GM23338 (cell line): Measurements from ENCODE around the gene CSNK1G1. TPM values are rescaled to one million over a fixed set of nuclear protein-coding genes. Genes with fewer than 3 reads are reported as not detected.
"Not testable (repeated sequence)": the region's sequence is repeated elsewhere in the genome, so short reads cannot be mapped to it uniquely, and the experiment has no call there.

ENCODE experiments used
- ATAC-seq: fragments of 200-7000 bp; cut with Tn5 transposase; 3 replicates; pipeline ENCODE4 v1.9.1; 2020
- DNase-seq: peaks from one replicate; pipeline ENCODE4 v3.0.0-alpha.2; 2015; ENCODE audit warnings: low spot score
- H2AFZ ChIP-seq: fragments of 200-600 bp; sonication (generic); 2 replicates; pipeline ENCODE4 v1.8.0; 2016; ENCODE audit warnings: antibody characterized with exemption, mild to moderate bottlenecking, moderate library complexity
- H3F3A ChIP-seq: fragments of 200-600 bp; sonication (generic); replicated peaks from 2 replicates; pipeline ENCODE4 v1.8.0; 2017; ENCODE audit warnings: antibody characterized with exemption, mixed run types, low read depth
- H3K27ac ChIP-seq: fragments of 200-600 bp; sonication (generic); 2 replicates; pipeline ENCODE4 v1.6.1; 2016; ENCODE audit warnings: low read depth
- H3K27me3 ChIP-seq: fragments of 200-600 bp; sonication (generic); 2 replicates; pipeline ENCODE4 v1.8.0; 2016; ENCODE audit warnings: mild to moderate bottlenecking, mixed run types, moderate library complexity; ENCODE audit not compliant: insufficient read depth
- H3K36me3 ChIP-seq: fragments of 200-600 bp; sonication (generic); 2 replicates; pipeline ENCODE4 v1.8.0; 2016; ENCODE audit warnings: mild to moderate bottlenecking; ENCODE audit not compliant: insufficient read depth
- H3K4me1 ChIP-seq: fragments of 200-600 bp; sonication (generic); 2 replicates; pipeline ENCODE4 v1.8.0; 2016; ENCODE audit warnings: mild to moderate bottlenecking, moderate library complexity; ENCODE audit not compliant: insufficient read depth
- H3K4me2 ChIP-seq: fragments of 200-600 bp; sonication (generic); 2 replicates; pipeline ENCODE4 v1.7.1; 2017; ENCODE audit warnings: mixed run types
- H3K4me3 ChIP-seq: fragments of 200-600 bp; sonication (generic); 2 replicates; pipeline ENCODE4 v1.6.1; 2016; ENCODE audit warnings: mixed run types
- H3K79me2 ChIP-seq: fragments of 200-600 bp; sonication (generic); replicated peaks from 2 replicates; pipeline ENCODE4 v1.8.0; 2017; ENCODE audit warnings: mild to moderate bottlenecking; ENCODE audit not compliant: insufficient read depth
- H3K9me2 ChIP-seq: fragments of 200-600 bp; sonication (generic); 2 replicates; pipeline ENCODE4 v1.8.0; 2017; ENCODE audit not compliant: insufficient read depth
- H4K20me1 ChIP-seq: fragments of 200-600 bp; sonication (generic); replicated peaks from 2 replicates; pipeline ENCODE4 v1.8.0; 2017; ENCODE audit warnings: mild to moderate bottlenecking; ENCODE audit not compliant: insufficient read depth
- H3K27ac Mint-ChIP-seq: 2 replicates; pipeline ENCODE4 v1.8.0; 2020; ENCODE audit warnings: inconsistent platforms, mild to moderate bottlenecking, moderate library complexity, mixed read lengths
- H3K27me3 Mint-ChIP-seq: 3 replicates; pipeline ENCODE4 v1.8.0; 2022; ENCODE audit warnings: low read depth, mild to moderate bottlenecking, moderate library complexity, mixed read lengths, inconsistent platforms; ENCODE audit not compliant: insufficient read depth, poor library complexity
- H3K36me3 Mint-ChIP-seq: 3 replicates; pipeline ENCODE4 v1.8.0; 2021; ENCODE audit warnings: low read depth, mild to moderate bottlenecking, inconsistent platforms, moderate library complexity, mixed read lengths
- H3K4me1 Mint-ChIP-seq: 3 replicates; pipeline ENCODE4 v1.8.0; 2020; ENCODE audit warnings: mild to moderate bottlenecking, inconsistent platforms, mixed read lengths
- H3K4me3 Mint-ChIP-seq: 3 replicates; pipeline ENCODE4 v1.8.0; 2021; ENCODE audit warnings: moderate library complexity, mild to moderate bottlenecking, inconsistent platforms, mixed read lengths
- H3K9me3 Mint-ChIP-seq: 3 replicates; pipeline ENCODE4 v1.8.0; 2020; ENCODE audit warnings: moderate library complexity, mild to moderate bottlenecking, inconsistent platforms, mixed read lengths
- EZH2 ChIP-seq: fragments of 200-600 bp; sonication (generic); IDR thresholded peaks from one replicate; pipeline ENCODE4 v1.8.0; 2017; ENCODE audit warnings: antibody characterized with exemption, mild to moderate bottlenecking, low read depth; ENCODE audit not compliant: unreplicated experiment
- JUNB ChIP-seq: IDR thresholded peaks from one replicate; pipeline ENCODE4 v1.6.1; 2016; ENCODE audit warnings: antibody characterized with exemption; ENCODE audit not compliant: unreplicated experiment
- NANOG ChIP-seq: IDR thresholded peaks from 2 replicates; pipeline ENCODE4 v1.6.1; 2016; ENCODE audit warnings: antibody characterized with exemption, borderline replicate concordance
- POLR2AphosphoS5 ChIP-seq: IDR thresholded peaks from 2 replicates; pipeline ENCODE4 v1.6.1; 2016; ENCODE audit warnings: antibody characterized with exemption, low read depth
- STAT1 ChIP-seq: IDR thresholded peaks from one replicate; pipeline ENCODE4 v1.6.1; 2016; ENCODE audit warnings: antibody characterized with exemption; ENCODE audit not compliant: unreplicated experiment
- ZNF331 ChIP-seq: fragments of 250-450 bp; sonication (Bioruptor Pico); IDR thresholded peaks from 2 replicates; pipeline ENCODE4 v1.5.0; 2020; ENCODE audit warnings: low read depth, mild to moderate bottlenecking, moderate library complexity
- polyA plus RNA-seq: library from polyadenylated mRNA; unstranded; fragments of >200 nt; fragmentation: Nextera tagmentation; extraction: Ambion mirVana; gene quantifications from 2 replicates; pipeline ENCODE4 v1.2.1, GENCODE V29; 2016
- total RNA-seq: library from RNA; depleted of rRNA; stranded (reverse); fragments of >200 nt; shearing (Covaris generic); gene quantifications from 2 replicates; pipeline ENCODE4 v1.2.3, GENCODE V29; 2014
- TF ChIP-seq, protein P1 (sequence below), 2 experiments: fragments of 200-600 bp in 1 of 2; sonication (generic) in 1 of 2; conservative IDR thresholded peaks; 2 replicates each; pipeline versions ENCODE4 v1.5.1 to v1.6.1; 2016 to 2017; ENCODE audit warnings: antibody characterized with exemption in 2 of 2, low read depth in 2 of 2, mild to moderate bottlenecking in 2 of 2, moderate library complexity in 1 of 2
- TF ChIP-seq, protein P2 (sequence below): IDR thresholded peaks from 2 replicates; pipeline ENCODE4 v1.6.1; 2016; ENCODE audit warnings: antibody characterized with exemption

The CSNK1G1 gene
- total and polyA plus RNA-seq, 2 experiments from 2014 or later, result 9.3 to 13.4 TPM

DNA sequence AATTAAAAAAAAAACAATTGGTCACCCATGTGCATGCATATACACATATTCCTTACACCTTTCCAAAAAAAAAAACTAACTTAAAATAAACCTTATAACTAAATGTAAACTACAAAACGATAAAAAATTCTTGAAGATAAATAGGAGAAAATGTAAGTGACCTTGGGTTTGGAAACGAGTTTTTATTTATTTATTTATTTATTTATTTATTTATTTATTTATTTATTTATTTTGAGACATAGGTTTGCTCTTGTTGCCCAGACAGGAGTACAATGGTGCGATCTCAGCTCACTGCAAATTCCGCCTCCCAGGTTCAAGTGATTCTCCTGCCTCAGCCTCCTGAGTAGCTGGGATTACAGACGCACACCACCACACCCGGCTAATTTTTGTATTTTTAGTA, 9.7 kb downstream of the CSNK1G1 start:
- H4K20me1 ChIP-seq, H3K36me3 Mint-ChIP-seq, H3K27ac Mint-ChIP-seq, H3K27me3 ChIP-seq, H3F3A ChIP-seq, H3K4me2 ChIP-seq, H3K9me3 Mint-ChIP-seq, H3K4me3 Mint-ChIP-seq, H3K27me3 Mint-ChIP-seq, H2AFZ ChIP-seq, H3K4me3 ChIP-seq, H3K36me3 ChIP-seq, H3K9me2 ChIP-seq, DNase-seq, H3K27ac ChIP-seq, ATAC-seq: not testable (repeated sequence)
- H3K79me2 ChIP-seq, result peaks cover 58% of the 10 kb centered on the region
- H3K4me1 Mint-ChIP-seq, result peaks cover 14% of the 10 kb centered on the region
- H3K4me1 ChIP-seq, result peaks cover 12% of the 10 kb centered on the region

- Histone ChIP-seq H3K79me2 (peaks cover 43% of the 10 kb centered on the region), H3K36me3 (no peaks in the 10 kb centered on the region), H3K9me2 (no peaks in the 10 kb centered on the region), H2AFZ (no peak overlapping the region), H4K20me1 (no peaks in the 10 kb centered on the region), H3K4me1 (peaks cover 12% of the 10 kb centered on the region), H3F3A (no peaks in the 10 kb centered on the region), H3K27me3 (no peaks in the 10 kb centered on the region), H3K27ac (no peak overlapping the region), H3K4me3 (no peak overlapping the region), H3K4me2 (no peak overlapping the region)
- H3K27ac Mint-ChIP-seq, result no peak overlapping the region
- H3K36me3 Mint-ChIP-seq, result peaks cover 9% of the 10 kb centered on the region; the same call in 2 of the 3 replicates
- TF ChIP-seq, protein P1, sequence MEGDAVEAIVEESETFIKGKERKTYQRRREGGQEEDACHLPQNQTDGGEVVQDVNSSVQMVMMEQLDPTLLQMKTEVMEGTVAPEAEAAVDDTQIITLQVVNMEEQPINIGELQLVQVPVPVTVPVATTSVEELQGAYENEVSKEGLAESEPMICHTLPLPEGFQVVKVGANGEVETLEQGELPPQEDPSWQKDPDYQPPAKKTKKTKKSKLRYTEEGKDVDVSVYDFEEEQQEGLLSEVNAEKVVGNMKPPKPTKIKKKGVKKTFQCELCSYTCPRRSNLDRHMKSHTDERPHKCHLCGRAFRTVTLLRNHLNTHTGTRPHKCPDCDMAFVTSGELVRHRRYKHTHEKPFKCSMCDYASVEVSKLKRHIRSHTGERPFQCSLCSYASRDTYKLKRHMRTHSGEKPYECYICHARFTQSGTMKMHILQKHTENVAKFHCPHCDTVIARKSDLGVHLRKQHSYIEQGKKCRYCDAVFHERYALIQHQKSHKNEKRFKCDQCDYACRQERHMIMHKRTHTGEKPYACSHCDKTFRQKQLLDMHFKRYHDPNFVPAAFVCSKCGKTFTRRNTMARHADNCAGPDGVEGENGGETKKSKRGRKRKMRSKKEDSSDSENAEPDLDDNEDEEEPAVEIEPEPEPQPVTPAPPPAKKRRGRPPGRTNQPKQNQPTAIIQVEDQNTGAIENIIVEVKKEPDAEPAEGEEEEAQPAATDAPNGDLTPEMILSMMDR (conservative IDR thresholded peaks at IDR 0.05; ENCODE audit: low read depth in 2 of 2), result no peak
- TF ChIP-seq POLR2AphosphoS5 (no peak), EZH2 (no peak), ZNF331 (CRISPR knock-in tag) (no peak), STAT1 (no peak), JUNB (no peak)
- ATAC-seq (no peak), DNase-seq (no peak)
- H3K4me1 Mint-ChIP-seq, result peaks cover 14% of the 10 kb centered on the region
- no peaks in the 10 kb centered on the region for H3K9me3 Mint-ChIP-seq
- H3K4me3 Mint-ChIP-seq, result no peak overlapping the region
- no peaks in the 10 kb centered on the region for H3K27me3 Mint-ChIP-seq
Observed at GRCh38 chr15:64344651-64345294, 11.2 kb downstream of the CSNK1G1 start.

GRCh38 chr15:64343841-64344240, 12.1 kb downstream of the CSNK1G1 start:
- no peak overlapping the region for H3K4me2 ChIP-seq
- no peak overlapping the region for H3K4me3 ChIP-seq
- Mint-ChIP-seq H3K4me3 (no peak overlapping the region), H3K36me3 (peaks cover 3% of the 10 kb centered on the region; the same call in 2 of the 3 replicates), H3K27me3 (no peaks in the 10 kb centered on the region), H3K9me3 (no peaks in the 10 kb centered on the region), H3K27ac (no peak overlapping the region), H3K4me1 (peaks cover 14% of the 10 kb centered on the region)
- H3K36me3 ChIP-seq, result no peaks in the 10 kb centered on the region
- peaks cover 36% of the 10 kb centered on the region for H3K79me2 ChIP-seq
- DNase-seq, result no peak
- no peaks in the 10 kb centered on the region for H4K20me1 ChIP-seq
- H3K27me3 ChIP-seq, result no peaks in the 10 kb centered on the region
- no peak for ATAC-seq
- H3F3A ChIP-seq, result no peaks in the 10 kb centered on the region
- no peaks in the 10 kb centered on the region for H3K9me2 ChIP-seq
- H3K27ac ChIP-seq, result no peak overlapping the region
- H3K4me1 ChIP-seq, result peaks cover 12% of the 10 kb centered on the region
- H2AFZ ChIP-seq, result no peak overlapping the region
- TF ChIP-seq, protein P2, sequence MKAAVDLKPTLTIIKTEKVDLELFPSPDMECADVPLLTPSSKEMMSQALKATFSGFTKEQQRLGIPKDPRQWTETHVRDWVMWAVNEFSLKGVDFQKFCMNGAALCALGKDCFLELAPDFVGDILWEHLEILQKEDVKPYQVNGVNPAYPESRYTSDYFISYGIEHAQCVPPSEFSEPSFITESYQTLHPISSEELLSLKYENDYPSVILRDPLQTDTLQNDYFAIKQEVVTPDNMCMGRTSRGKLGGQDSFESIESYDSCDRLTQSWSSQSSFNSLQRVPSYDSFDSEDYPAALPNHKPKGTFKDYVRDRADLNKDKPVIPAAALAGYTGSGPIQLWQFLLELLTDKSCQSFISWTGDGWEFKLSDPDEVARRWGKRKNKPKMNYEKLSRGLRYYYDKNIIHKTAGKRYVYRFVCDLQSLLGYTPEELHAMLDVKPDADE, result no peak
- no peak for TF ChIP-seq NANOG
